OCI-LY3 (cell line): ENCODE results near the gene CELF4.

ENCODE experiments used
- H2AFZ ChIP-seq: fragments of 200-600, 300-600 bp; shearing (Covaris generic); 2 replicates; pipeline ENCODE4 v1.6.0; 2014; ENCODE audit warnings: antibody characterized with exemption, low read depth, low read length
- H3K27ac ChIP-seq: fragments of 200-600, 300-600 bp; sonication (generic); 2 replicates; pipeline ENCODE4 v1.5.1; 2014; ENCODE audit warnings: mild to moderate bottlenecking, low read length, moderate library complexity, mixed read lengths
- H3K27me3 ChIP-seq: fragments of 200-600, 300-600 bp; sonication (generic); 2 replicates; pipeline ENCODE4 v1.6.1; 2014; ENCODE audit warnings: low read depth, low read length, mixed read lengths
- H3K36me3 ChIP-seq: fragments of 200-600, 300-600 bp; sonication (generic); replicated peaks from 2 replicates; pipeline ENCODE3; 2014; ENCODE audit warnings: low read depth, low read length, mixed read lengths
- H3K4me1 ChIP-seq: fragments of 300-600, 200-600 bp; sonication (generic); 2 replicates; pipeline ENCODE4 v1.6.1; 2014; ENCODE audit warnings: low read length, mixed read lengths
- H3K4me2 ChIP-seq: fragments of 200-600, 300-600 bp; sonication (generic); 2 replicates; pipeline ENCODE4 v1.6.1; 2014; ENCODE audit warnings: low read length, mixed read lengths
- H3K4me3 ChIP-seq: fragments of 300-600, 200-600 bp; sonication (generic); 2 replicates; pipeline ENCODE4 v1.5.1; 2014; ENCODE audit warnings: antibody characterized with exemption, mild to moderate bottlenecking, low read length, moderate library complexity
- H3K79me2 ChIP-seq: fragments of 300-600, 200-600 bp; shearing (Covaris generic); 2 replicates; pipeline ENCODE4 v1.6.1; 2014; ENCODE audit warnings: mild to moderate bottlenecking, low read length, mixed read lengths
- H3K9ac ChIP-seq: fragments of 300-600, 200-600 bp; shearing (Covaris generic); 2 replicates; pipeline ENCODE4 v1.6.0; 2014; ENCODE audit warnings: mild to moderate bottlenecking, low read length, moderate library complexity
- H3K9me3 ChIP-seq: fragments of 200-600, 300-600 bp; shearing (Covaris generic); 2 replicates; pipeline ENCODE4 v1.6.1; 2014; ENCODE audit warnings: low read length, mixed read lengths; ENCODE audit not compliant: insufficient read depth
- H4K20me1 ChIP-seq: fragments of 200-600, 300-600 bp; sonication (generic); 2 replicates; pipeline ENCODE4 v1.6.1; 2016; ENCODE audit warnings: low read length, mixed read lengths; ENCODE audit not compliant: insufficient read depth
- CTCF ChIP-seq: fragments of 200-600, 300-600 bp; sonication (generic); IDR thresholded peaks from 2 replicates; pipeline ENCODE4 v1.5.1; 2014; ENCODE audit warnings: antibody characterized with exemption, low read length, low read depth
- EZH2phosphoT487 ChIP-seq: fragments of 200-600 bp; shearing (Covaris generic); IDR thresholded peaks from 2 replicates; pipeline ENCODE4 v1.6.1; 2018; ENCODE audit warnings: antibody characterized with exemption, mixed run types, low read depth

CELF4 gene

DNA sequence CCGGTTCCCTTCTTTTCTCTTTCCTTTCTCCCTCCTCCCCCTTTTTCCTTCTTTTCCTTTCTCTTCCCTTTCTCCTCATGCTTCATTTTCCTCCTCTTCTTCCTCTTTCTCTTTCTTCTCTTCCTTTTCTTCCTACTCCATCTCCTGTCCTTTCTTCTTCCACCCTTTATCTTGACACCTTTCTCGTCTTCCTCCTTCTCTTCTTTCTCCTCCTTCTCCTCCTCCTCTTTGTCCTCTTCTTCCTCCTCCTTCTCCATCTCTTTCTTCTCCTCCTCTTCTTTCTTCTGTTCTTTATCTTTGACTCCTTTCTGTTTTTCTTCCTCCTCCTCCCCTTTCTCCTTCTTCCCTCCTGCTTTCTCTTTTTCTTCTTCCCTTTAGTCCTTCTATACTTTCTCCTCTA lies 53.2 kb downstream of the CELF4 start:
- no peaks in the 10 kb centered on the region for H3K79me2 ChIP-seq
- peaks cover 14% of the 10 kb centered on the region for H3K27me3 ChIP-seq
- no peaks in the 10 kb centered on the region for H3K4me1 ChIP-seq
- TF ChIP-seq EZH2phosphoT487 (no peak), CTCF (no peak)
- H2AFZ ChIP-seq = no peak overlapping the region
- H3K27ac ChIP-seq = no peak overlapping the region
- no peak overlapping the region for H3K4me2 ChIP-seq
- no peaks in the 10 kb centered on the region for H3K36me3 ChIP-seq
- no peak overlapping the region for H3K9ac ChIP-seq
- H3K9me3 ChIP-seq = no peaks in the 10 kb centered on the region
- H4K20me1 ChIP-seq = no peaks in the 10 kb centered on the region
- no peak overlapping the region for H3K4me3 ChIP-seq

GRCh38 chr18:37511721-37512298 lies 53.8 kb downstream of the CELF4 start:
- no peak for TF ChIP-seq EZH2phosphoT487
- no peak for TF ChIP-seq CTCF
- H4K20me1 ChIP-seq = no peaks in the 10 kb centered on the region
- H2AFZ ChIP-seq = no peak overlapping the region
- no peak overlapping the region for H3K4me2 ChIP-seq
- H3K79me2 ChIP-seq = no peaks in the 10 kb centered on the region
- H3K4me3 ChIP-seq = no peak overlapping the region
- no peaks in the 10 kb centered on the region for H3K9me3 ChIP-seq
- no peak overlapping the region for H3K9ac ChIP-seq
- H3K27ac ChIP-seq = no peak overlapping the region
- H3K27me3 ChIP-seq = peaks cover 14% of the 10 kb centered on the region
- H3K4me1 ChIP-seq = no peaks in the 10 kb centered on the region
- H3K36me3 ChIP-seq = no peaks in the 10 kb centered on the region

DNA sequence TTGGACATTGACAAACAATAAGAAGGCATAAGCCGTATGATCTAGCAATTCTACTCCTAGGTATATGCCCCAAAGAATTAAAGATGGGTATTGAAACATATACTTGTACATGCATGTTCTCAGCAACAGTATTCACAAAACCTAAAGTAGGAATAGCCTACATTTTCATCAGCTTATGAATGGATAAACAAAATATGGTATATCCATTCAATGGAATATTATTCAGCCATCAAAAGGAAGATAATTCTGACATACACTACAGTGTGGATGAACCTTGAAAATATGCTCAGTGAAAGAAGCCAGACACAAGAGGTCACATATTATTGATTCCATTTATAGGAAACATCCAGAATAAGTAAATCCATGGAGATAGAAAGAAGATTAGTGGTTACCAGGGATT lies 56.0 kb downstream of the CELF4 start:
- Histone ChIP-seq H3K9me3 (no peaks in the 10 kb centered on the region), H2AFZ (no peak overlapping the region), H3K79me2 (no peaks in the 10 kb centered on the region), H3K27ac (no peak overlapping the region), H3K36me3 (no peaks in the 10 kb centered on the region), H3K4me3 (no peak overlapping the region), H3K27me3 (peaks cover 14% of the 10 kb centered on the region), H3K4me1 (no peaks in the 10 kb centered on the region), H4K20me1 (no peaks in the 10 kb centered on the region), H3K4me2 (no peak overlapping the region), H3K9ac (no peak overlapping the region)
- TF ChIP-seq EZH2phosphoT487 = no peak
- no peak for TF ChIP-seq CTCF

GRCh38 chr18:37508207-37508606 lies 57.4 kb downstream of the CELF4 start:
- H3K79me2 ChIP-seq = no peaks in the 10 kb centered on the region
- no peak overlapping the region for H3K27ac ChIP-seq
- no peak overlapping the region for H3K4me3 ChIP-seq
- no peak overlapping the region for H3K4me2 ChIP-seq
- H3K27me3 ChIP-seq = peaks cover 9% of the 10 kb centered on the region
- no peaks in the 10 kb centered on the region for H3K4me1 ChIP-seq
- H2AFZ ChIP-seq = no peak overlapping the region
- H3K9me3 ChIP-seq = no peaks in the 10 kb centered on the region
- no peak overlapping the region for H3K9ac ChIP-seq
- TF ChIP-seq EZH2phosphoT487 (no peak), CTCF (no peak)
- H3K36me3 ChIP-seq = no peaks in the 10 kb centered on the region
- H4K20me1 ChIP-seq = no peaks in the 10 kb centered on the region
